Stomach (tissue), 4 donors: ENCODE data around the gene CFAP46.

Experiments used
- EP300 ChIP-seq: sonication (generic); formaldehyde crosslinking; IDR thresholded peaks from one replicate; pipeline ENCODE4 v1.6.1; 2017; ENCODE audit warnings: antibody characterized with exemption
- POLR2A ChIP-seq, 4 donors: fragments of 450-650 bp; IDR thresholded peaks; one replicate each; pipeline ENCODE4 v1.6.1; 2016; ENCODE audit warnings: antibody characterized with exemption in 4 of 4, control low read depth in 2 of 4, mild to moderate bottlenecking in 1 of 4, moderate library complexity in 1 of 4
- POLR2AphosphoS5 ChIP-seq, 3 donors: sonication (generic); formaldehyde crosslinking; IDR thresholded peaks; one replicate each; pipeline ENCODE4 v1.6.1; 2016; ENCODE audit warnings: antibody characterized with exemption in 3 of 3
- TF ChIP-seq, protein P1 (sequence below), 7 experiments: fragments of 450-650 bp in 4 of 7; fragments of 200-600 bp in 3 of 7; sonication (generic) in 3 of 7; IDR thresholded peaks; one replicate each; pipeline ENCODE4 v1.5.1; 2016 to 2019; ENCODE audit warnings: antibody characterized with exemption in 7 of 7, control low read depth in 2 of 7, mild to moderate bottlenecking in 1 of 7

DNA sequence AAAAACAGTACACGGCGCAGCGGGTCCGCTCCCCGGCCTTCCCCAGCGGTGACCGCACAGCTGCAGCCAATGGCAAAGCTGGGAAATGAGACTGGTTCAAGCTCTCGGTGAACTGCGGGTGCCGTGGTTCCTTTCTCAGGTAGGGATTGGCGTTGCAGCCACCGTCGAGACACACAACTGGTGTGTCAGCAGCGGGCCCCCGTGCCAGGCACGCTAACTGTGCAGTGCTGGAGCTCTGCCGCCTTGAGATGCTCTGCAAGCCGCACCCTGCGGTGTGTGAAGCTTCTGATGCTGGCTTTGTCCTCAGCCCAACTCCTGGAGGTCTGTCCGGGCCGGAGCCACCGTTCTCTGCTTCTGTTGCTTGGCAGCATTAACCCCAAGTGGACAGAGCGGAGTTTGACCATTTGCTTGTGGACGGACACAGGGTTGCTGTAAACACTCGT is 135.8 kb downstream of the CFAP46 start:
- TF ChIP-seq, protein P1, sequence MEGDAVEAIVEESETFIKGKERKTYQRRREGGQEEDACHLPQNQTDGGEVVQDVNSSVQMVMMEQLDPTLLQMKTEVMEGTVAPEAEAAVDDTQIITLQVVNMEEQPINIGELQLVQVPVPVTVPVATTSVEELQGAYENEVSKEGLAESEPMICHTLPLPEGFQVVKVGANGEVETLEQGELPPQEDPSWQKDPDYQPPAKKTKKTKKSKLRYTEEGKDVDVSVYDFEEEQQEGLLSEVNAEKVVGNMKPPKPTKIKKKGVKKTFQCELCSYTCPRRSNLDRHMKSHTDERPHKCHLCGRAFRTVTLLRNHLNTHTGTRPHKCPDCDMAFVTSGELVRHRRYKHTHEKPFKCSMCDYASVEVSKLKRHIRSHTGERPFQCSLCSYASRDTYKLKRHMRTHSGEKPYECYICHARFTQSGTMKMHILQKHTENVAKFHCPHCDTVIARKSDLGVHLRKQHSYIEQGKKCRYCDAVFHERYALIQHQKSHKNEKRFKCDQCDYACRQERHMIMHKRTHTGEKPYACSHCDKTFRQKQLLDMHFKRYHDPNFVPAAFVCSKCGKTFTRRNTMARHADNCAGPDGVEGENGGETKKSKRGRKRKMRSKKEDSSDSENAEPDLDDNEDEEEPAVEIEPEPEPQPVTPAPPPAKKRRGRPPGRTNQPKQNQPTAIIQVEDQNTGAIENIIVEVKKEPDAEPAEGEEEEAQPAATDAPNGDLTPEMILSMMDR (IDR thresholded peaks at IDR 0.05), result no peak
- TF ChIP-seq POLR2AphosphoS5 (IDR thresholded peaks at IDR 0.05), result no peak
- TF ChIP-seq POLR2A (IDR thresholded peaks at IDR 0.05), result no peak
- no peak for TF ChIP-seq EP300
